G401 (cell line): ENCODE results near the gene SYPL1. TPM values are rescaled to one million over a fixed set of nuclear protein-coding genes. Genes with fewer than 3 reads are reported as not detected.

Experiments used
- DNase-seq: peaks from one replicate; pipeline ENCODE4 v3.0.0-alpha.2; 2015; ENCODE audit warnings: low spot score
- in situ Hi-C: cut with HindIII; loops from 2 replicates; pipeline ENCODE4 v1.10.0; 2016; ENCODE audit warnings: low sequenced_read_pairs, mixed read lengths
- total RNA-seq: library from RNA; depleted of rRNA; stranded (reverse); fragments of >200 nt; shearing (Covaris generic); gene quantifications from 2 replicates; pipeline ENCODE4 v1.2.3, GENCODE V29; 2014; rRNA removed

SYPL1 gene
- total RNA-seq, 1 experiment from 2014 or later: 25.6 TPM

- DNase-seq: peak; percentile 61
- in situ Hi-C loops: no loop called here
Measured at GRCh38 chr7:106041140-106041717, 70.9 kb downstream of the SYPL1 start.

Other genes with a start within 250 kb of the SYPL1 start
- gene ATXN7L1, start 235.7 kb downstream of the SYPL1 start, total RNA-seq: 0.44 and 4.4 TPM in 2 replicates
- 1.8 TPM in 1 of 2 replicates, not detected in the other for gene CDHR3, start 149.0 kb downstream of the SYPL1 start, total RNA-seq
- gene NAMPT, start 172.7 kb upstream of the SYPL1 start, total RNA-seq: 107 and 111 TPM in 2 replicates